GM12873 (cell line): ENCODE measurements around the gene ANKRD11.

Experiments used
- TF ChIP-seq, protein P1 (sequence below): IDR thresholded peaks from 2 replicates; pipeline ENCODE4 v1.5.1; 2012; ENCODE audit warnings: low read depth, mild to moderate bottlenecking, moderate library complexity, low read length, control low read depth; ENCODE audit not compliant: insufficient read depth; ENCODE audit errors: missing control alignments

ANKRD11 gene

DNA sequence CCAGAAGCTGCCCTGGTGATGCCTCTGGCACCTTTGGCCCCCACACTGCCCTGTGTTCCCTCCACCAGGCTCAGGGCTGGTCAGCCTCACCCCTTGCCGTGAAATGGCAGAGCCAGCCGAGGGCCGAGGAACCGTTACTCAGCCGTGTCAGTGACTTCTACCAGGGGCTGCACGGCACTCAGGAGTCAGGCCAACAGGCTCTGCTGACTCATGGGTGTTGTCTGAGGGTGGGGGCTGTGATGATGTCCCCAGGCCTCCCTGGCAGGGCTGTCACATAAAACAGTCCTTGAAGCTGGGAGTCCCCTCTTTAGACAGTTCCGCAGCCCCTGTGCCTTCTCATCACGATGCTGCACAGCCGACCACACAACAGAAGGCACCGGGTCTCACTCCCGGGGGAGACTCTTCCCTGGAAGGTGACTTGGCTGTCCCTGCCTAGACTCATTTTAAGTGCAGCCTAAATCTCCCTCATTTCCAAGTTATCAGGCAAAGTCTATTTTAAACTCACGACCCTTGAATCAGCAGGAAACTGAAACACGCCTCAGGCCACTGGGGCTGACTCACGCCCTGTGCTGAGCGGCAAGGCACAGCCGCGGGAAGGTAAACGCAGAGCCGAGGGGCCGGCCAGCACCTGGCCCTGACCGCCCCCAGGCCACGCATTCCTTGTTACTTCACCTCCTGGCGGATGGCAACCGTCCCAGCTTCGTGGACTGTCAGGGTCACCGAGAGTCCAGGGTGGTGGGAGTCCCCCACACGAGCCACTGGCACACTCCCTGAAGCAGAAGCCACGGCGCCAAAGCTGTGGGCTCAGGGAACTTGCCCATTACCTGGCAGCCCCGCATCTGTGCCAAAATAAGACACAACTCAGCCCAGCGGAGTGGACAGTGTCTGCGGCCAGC is 170.2 kb downstream of the ANKRD11 start:
- TF ChIP-seq, protein P1, sequence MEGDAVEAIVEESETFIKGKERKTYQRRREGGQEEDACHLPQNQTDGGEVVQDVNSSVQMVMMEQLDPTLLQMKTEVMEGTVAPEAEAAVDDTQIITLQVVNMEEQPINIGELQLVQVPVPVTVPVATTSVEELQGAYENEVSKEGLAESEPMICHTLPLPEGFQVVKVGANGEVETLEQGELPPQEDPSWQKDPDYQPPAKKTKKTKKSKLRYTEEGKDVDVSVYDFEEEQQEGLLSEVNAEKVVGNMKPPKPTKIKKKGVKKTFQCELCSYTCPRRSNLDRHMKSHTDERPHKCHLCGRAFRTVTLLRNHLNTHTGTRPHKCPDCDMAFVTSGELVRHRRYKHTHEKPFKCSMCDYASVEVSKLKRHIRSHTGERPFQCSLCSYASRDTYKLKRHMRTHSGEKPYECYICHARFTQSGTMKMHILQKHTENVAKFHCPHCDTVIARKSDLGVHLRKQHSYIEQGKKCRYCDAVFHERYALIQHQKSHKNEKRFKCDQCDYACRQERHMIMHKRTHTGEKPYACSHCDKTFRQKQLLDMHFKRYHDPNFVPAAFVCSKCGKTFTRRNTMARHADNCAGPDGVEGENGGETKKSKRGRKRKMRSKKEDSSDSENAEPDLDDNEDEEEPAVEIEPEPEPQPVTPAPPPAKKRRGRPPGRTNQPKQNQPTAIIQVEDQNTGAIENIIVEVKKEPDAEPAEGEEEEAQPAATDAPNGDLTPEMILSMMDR, result no peak

DNA sequence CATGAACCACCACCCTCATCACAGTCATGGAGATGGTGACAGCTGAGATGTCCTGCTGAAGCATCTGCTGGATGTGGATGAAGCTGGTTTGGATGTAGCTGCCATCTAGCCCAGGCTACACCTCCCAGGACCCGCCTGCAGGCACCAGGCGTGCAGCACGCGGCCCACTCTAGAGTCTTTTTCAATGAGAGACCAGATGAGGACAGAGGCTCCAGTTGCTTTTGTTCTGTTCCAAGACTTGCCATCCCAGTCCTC is 170.8 kb downstream of the ANKRD11 start:
- TF ChIP-seq, protein P1, result no peak

DNA sequence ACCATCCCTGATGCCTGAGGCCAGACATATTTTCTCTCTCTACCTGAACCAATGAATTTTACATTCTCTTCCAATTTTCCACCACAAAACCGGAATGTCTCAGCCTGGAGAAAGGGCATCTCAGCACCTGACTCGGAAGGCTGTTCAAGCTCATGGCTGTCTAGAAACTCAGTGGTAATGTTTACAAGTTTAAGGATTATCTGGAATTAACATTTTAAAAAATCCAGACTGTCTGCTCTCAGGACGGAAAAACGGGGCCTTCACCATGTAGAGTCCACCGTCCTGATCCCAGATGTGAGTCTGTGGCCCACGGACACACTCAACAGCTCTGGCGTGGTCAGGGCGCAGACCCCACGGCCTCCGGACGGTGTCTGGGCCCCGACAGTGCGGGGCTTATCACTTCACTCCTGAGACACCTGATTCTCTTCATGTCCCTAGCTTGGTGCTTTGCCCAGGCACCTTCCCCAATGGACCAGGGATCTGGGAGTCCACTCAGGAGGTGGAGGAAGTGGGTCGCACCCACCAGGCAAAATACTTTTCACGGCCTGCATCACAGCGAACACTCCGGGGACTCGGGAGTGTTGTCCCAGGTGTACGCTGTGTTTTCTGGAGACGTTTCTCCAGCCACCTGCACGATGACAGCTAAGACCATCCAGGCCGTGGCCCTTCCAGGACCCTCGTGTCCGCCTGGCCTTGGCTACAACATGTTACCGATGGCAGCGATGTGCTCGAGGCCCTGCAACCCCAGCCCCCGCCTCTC is 171.3 kb downstream of the ANKRD11 start:
- TF ChIP-seq, protein P1, result no peak

- TF ChIP-seq, protein P1, result no peak
These were observed 172.0 kb downstream of the ANKRD11 start for GRCh38 chr16:89318430-89318758.

DNA sequence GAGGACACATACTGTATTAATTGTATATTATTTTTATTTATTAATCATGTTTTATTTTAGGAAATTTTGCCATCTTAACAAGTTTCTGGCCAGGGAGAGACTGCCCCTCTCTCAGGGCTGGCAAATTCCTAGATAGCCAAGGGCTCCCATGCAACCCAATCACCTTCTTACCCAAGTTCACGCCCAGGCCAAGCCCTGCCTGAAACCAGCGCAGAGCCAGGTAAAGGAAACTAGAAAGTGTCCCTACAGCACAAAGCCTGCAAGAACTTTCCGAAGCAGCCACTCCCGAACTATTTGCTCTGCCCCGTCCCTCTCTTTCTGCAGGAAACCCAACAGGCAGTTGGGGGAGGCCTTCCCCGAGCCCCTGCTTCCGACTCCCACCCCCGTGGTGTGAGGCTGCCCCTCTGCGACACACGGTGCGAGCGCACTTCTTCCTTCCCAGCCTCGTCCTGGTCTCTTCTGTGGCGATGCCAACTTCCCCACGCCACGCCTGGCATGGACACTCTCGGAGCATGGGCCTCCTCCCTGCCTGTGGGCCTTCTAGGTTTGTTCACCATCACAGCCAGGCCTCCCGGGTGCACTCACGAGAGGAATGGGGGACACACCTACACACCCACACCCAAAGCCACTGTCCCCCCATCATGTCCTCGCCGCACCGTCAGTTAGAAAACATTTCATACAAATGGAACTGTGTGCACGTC is 172.5 kb downstream of the ANKRD11 start:
- TF ChIP-seq, protein P1, result no peak

GRCh38 chr16:89317101-89317671 is 173.2 kb downstream of the ANKRD11 start:
- TF ChIP-seq, protein P1, result no peak

- TF ChIP-seq, protein P1, result no peak
These were observed 173.7 kb downstream of the ANKRD11 start for GRCh38 chr16:89316701-89317100.
